MM.1S (cell line): ENCODE results near the gene CSTPP1.
"Not testable (repeated sequence)": the region's sequence is repeated elsewhere in the genome, so short reads cannot be mapped to it uniquely, and the experiment has no call there.

Source experiments
- DNase-seq: peaks from one replicate; pipeline ENCODE4 v3.0.0-alpha.2; 2015
- H2AFZ ChIP-seq: fragments of 300-600 bp; sonication (generic); 2 replicates; pipeline ENCODE4 v1.6.0; 2016; ENCODE audit warnings: antibody characterized with exemption, low read length
- H3F3A ChIP-seq: fragments of 300-600 bp; sonication (generic); 2 replicates; pipeline ENCODE4 v1.6.1; 2016; ENCODE audit warnings: mild to moderate bottlenecking, antibody characterized with exemption, low read length, moderate library complexity, mixed read lengths; ENCODE audit not compliant: insufficient read depth
- H3K27ac ChIP-seq: fragments of 300-600 bp; sonication (generic); 2 replicates; pipeline ENCODE4 v1.5.1; 2016; ENCODE audit warnings: mild to moderate bottlenecking, low read length
- H3K27me3 ChIP-seq: fragments of 300-600 bp; sonication (generic); replicated peaks from 2 replicates; pipeline ENCODE4 v1.6.0; 2016; ENCODE audit warnings: low read length; ENCODE audit not compliant: insufficient read depth
- H3K36me3 ChIP-seq: fragments of 300-600 bp; sonication (generic); replicated peaks from 2 replicates; pipeline ENCODE4 v1.6.1; 2016; ENCODE audit warnings: mild to moderate bottlenecking, low read length, mixed read lengths; ENCODE audit not compliant: insufficient read depth
- H3K4me1 ChIP-seq: fragments of 300-600 bp; sonication (generic); 2 replicates; pipeline ENCODE4 v1.6.1; 2016; ENCODE audit warnings: low read length, mixed read lengths
- H3K4me2 ChIP-seq: fragments of 300-600 bp; sonication (generic); 2 replicates; pipeline ENCODE4 v1.6.0; 2016; ENCODE audit warnings: low read depth, low read length
- H3K4me3 ChIP-seq: fragments of 300-600 bp; sonication (generic); 2 replicates; pipeline ENCODE4 v1.5.1; 2016; ENCODE audit warnings: low read length, mixed read lengths
- H3K79me2 ChIP-seq: fragments of 300-600 bp; sonication (generic); 2 replicates; pipeline ENCODE4 v1.6.1; 2016; ENCODE audit warnings: mixed run types, low read length, mixed read lengths
- H3K9ac ChIP-seq: fragments of 300-600 bp; sonication (generic); 2 replicates; pipeline ENCODE4 v1.6.1; 2016; ENCODE audit warnings: low read length, mixed read lengths
- H3K9me2 ChIP-seq: fragments of 300-600 bp; sonication (generic); replicated peaks from 2 replicates; pipeline ENCODE4 v1.6.1; 2016; ENCODE audit warnings: mild to moderate bottlenecking, low read length, mixed read lengths; ENCODE audit not compliant: insufficient read depth
- H3K9me3 ChIP-seq: fragments of 300-600 bp; sonication (generic); replicated peaks from 2 replicates; pipeline ENCODE4 v1.6.1; 2016; ENCODE audit warnings: mild to moderate bottlenecking, low read length, mixed read lengths; ENCODE audit not compliant: insufficient read depth
- H4K20me1 ChIP-seq: fragments of 300-600 bp; sonication (generic); 2 replicates; pipeline ENCODE4 v1.6.1; 2016; ENCODE audit warnings: mild to moderate bottlenecking, low read length, moderate library complexity, mixed read lengths; ENCODE audit not compliant: insufficient read depth
- EZH2 ChIP-seq: fragments of 300-600 bp; sonication (generic); optimal IDR thresholded peaks from 2 replicates; pipeline ENCODE3; 2017; ENCODE audit warnings: low read depth, mild to moderate bottlenecking, antibody characterized with exemption, low read length, mixed read lengths
- EZH2phosphoT487 ChIP-seq: fragments of 300-600 bp; sonication (generic); IDR thresholded peaks from 2 replicates; pipeline ENCODE4 v1.6.1; 2018; ENCODE audit warnings: antibody characterized with exemption, low read length
- TF ChIP-seq, protein P1 (sequence below): fragments of 300-600 bp; sonication (generic); IDR thresholded peaks from 2 replicates; pipeline ENCODE4 v1.5.1; 2016; ENCODE audit warnings: antibody characterized with exemption, low read length, mixed read lengths

The CSTPP1 gene

DNA sequence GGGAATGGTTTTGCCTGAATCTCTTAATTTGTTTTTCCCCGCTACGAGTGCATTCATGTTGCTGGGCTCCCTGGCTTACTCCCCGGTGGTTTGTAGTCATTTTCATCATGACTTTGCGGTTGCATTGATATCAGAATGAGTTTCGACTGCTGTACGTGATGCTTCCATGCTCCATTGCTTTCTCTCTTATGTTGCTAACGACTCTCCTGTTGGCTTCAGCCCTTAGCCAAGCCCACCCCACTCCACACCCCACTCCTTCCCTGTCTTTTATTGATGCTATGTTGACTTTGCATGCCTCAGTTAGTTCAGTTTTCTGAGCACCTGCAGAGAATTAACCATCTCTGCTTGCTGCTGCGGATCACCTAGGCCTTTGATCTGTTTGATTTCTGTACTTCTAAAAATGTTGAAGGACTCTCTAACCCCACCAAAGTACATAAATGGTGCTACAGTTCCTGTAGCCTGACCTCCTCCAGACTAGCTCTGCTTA is 174.8 kb downstream of the CSTPP1 start:
- no peaks in the 10 kb centered on the region for H3K79me2 ChIP-seq
- no peaks in the 10 kb centered on the region for H3K27me3 ChIP-seq
- H3K9me3 ChIP-seq, result no peaks in the 10 kb centered on the region
- no peak overlapping the region for H3K4me2 ChIP-seq
- no peak overlapping the region for H2AFZ ChIP-seq
- no peak overlapping the region for H3K9ac ChIP-seq
- H3K4me3 ChIP-seq, result no peak overlapping the region
- no peaks in the 10 kb centered on the region for H3K9me2 ChIP-seq
- TF ChIP-seq EZH2phosphoT487, result no peak
- no peaks in the 10 kb centered on the region for H4K20me1 ChIP-seq
- H3F3A ChIP-seq, result no peaks in the 10 kb centered on the region
- H3K36me3 ChIP-seq, result no peaks in the 10 kb centered on the region
- H3K4me1 ChIP-seq, result no peaks in the 10 kb centered on the region
- H3K27ac ChIP-seq, result no peak overlapping the region
- no peak for DNase-seq

DNA sequence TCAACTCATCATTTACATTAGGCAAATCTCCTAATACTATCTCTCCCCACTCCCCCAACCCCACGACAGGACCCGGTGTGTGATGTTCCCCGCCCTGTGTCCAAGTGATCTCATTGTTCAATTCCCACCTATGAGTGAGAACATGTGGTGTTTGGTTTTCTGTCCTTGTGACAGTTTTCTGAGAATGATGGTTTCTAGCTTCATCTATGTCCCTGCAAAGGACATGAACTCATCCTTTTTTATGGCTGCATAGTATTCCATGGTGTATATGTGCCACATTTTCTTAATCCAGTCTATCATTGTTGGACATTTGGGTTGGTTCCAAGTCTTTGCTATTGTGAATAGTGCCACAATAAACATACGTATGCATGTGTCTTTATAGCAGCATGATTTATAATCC is 176.4 kb downstream of the CSTPP1 start:
- not testable (repeated sequence) for H2AFZ ChIP-seq, DNase-seq, H3K27me3 ChIP-seq, H3K4me1 ChIP-seq, H3K9me3 ChIP-seq, H3K9ac ChIP-seq, H3K4me3 ChIP-seq, H3K4me2 ChIP-seq, H3K79me2 ChIP-seq, H3K27ac ChIP-seq, H3K9me2 ChIP-seq, H3F3A ChIP-seq, H4K20me1 ChIP-seq, H3K36me3 ChIP-seq

DNA sequence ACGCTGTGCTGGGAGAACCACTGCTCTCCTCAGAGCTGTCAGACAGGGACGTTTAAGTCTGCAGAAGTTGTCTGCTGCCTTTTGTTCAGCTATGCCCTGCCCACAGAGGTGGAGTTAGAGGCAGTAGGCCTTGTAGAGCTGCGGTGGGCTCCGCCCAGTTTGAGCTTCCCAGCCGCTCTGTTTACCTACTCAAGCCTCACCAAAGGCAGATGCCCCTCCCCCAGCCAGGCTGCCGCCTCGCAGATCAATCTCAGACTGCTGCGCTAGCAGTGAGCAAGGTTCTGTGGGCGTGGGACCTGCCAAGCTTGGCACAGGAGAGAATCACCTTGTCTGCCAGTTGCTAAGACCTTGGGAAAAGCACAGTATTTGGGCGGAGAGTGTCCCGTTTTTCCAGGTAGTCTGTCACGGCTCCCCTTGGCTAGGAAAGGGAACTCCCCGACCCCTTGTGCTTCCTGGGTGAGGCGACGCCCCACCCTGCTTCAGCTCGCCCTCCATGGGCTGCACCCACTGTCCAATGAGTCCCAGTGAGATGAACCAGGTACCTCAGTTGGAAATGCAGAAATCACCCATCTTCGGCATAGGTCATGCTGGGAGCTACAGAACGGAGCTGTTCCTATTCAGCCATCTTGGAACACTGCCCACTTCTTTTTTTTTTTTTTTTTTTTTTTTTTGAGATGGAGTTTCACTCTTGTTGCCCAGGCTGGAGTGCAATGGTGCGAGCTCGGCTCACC is 182.6 kb downstream of the CSTPP1 start:
- not testable (repeated sequence) for H3K9me3 ChIP-seq, H3K9ac ChIP-seq, H3K9me2 ChIP-seq, H4K20me1 ChIP-seq, H3K4me2 ChIP-seq, H3K4me3 ChIP-seq, H3K36me3 ChIP-seq, H3K79me2 ChIP-seq, DNase-seq, H3K27me3 ChIP-seq, H2AFZ ChIP-seq, H3K4me1 ChIP-seq, H3K27ac ChIP-seq, H3F3A ChIP-seq

DNA sequence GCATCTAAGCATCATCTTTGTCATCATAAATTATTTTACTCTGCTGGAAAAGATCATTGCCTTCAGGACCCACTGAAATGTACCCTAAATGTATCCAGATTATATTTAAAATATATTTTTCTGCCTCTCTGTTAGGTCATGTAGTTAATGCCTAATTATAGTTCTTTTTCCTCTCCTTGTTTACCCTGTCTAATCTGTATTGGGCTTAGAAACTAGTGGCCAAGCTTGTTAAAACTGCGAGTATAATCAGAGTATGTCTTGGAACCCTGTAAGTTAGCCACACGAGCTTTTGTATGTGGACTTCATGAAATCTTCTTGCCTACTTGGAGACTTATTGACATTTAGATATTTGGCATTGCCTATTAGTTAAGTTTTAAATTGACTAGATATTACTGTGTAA is 184.5 kb downstream of the CSTPP1 start:
- H3K9me3 ChIP-seq, result no peaks in the 10 kb centered on the region
- H3K4me1 ChIP-seq, result no peaks in the 10 kb centered on the region
- no peaks in the 10 kb centered on the region for H3K27me3 ChIP-seq
- no peaks in the 10 kb centered on the region for H3K79me2 ChIP-seq
- no peak overlapping the region for H2AFZ ChIP-seq
- H3F3A ChIP-seq, result no peaks in the 10 kb centered on the region
- H3K36me3 ChIP-seq, result no peaks in the 10 kb centered on the region
- H4K20me1 ChIP-seq, result no peaks in the 10 kb centered on the region
- no peak overlapping the region for H3K27ac ChIP-seq
- no peaks in the 10 kb centered on the region for H3K9me2 ChIP-seq
- H3K4me2 ChIP-seq, result no peak overlapping the region
- TF ChIP-seq, protein P1, sequence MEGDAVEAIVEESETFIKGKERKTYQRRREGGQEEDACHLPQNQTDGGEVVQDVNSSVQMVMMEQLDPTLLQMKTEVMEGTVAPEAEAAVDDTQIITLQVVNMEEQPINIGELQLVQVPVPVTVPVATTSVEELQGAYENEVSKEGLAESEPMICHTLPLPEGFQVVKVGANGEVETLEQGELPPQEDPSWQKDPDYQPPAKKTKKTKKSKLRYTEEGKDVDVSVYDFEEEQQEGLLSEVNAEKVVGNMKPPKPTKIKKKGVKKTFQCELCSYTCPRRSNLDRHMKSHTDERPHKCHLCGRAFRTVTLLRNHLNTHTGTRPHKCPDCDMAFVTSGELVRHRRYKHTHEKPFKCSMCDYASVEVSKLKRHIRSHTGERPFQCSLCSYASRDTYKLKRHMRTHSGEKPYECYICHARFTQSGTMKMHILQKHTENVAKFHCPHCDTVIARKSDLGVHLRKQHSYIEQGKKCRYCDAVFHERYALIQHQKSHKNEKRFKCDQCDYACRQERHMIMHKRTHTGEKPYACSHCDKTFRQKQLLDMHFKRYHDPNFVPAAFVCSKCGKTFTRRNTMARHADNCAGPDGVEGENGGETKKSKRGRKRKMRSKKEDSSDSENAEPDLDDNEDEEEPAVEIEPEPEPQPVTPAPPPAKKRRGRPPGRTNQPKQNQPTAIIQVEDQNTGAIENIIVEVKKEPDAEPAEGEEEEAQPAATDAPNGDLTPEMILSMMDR, result no peak
- TF ChIP-seq EZH2phosphoT487, result no peak
- no peak for TF ChIP-seq EZH2
- no peak for DNase-seq
- no peak overlapping the region for H3K9ac ChIP-seq
- H3K4me3 ChIP-seq, result no peak overlapping the region

DNA sequence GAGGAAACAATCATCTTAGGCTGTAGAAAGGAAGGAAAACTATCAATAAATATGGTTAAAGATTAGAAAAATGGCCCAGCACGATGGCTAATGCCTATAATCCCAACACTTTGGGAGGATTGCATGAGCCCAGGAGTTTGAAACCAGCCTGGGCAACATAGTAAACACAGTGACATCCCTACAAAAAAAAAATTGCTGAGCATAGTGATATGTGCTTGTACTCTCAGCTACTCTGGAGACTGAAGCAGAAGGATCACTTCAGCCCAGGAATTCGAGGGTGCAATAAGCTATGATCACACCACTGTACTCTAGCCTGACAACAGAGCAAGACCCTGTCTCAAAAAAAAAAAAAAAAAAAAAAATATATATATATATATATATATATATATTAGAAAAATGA is 185.2 kb downstream of the CSTPP1 start:
- Histone ChIP-seq H3K9me3 (no peaks in the 10 kb centered on the region), H3K27me3 (no peaks in the 10 kb centered on the region), H2AFZ (no peak overlapping the region), H3K4me3 (no peak overlapping the region), H4K20me1 (no peaks in the 10 kb centered on the region), H3K4me2 (no peak overlapping the region), H3K9ac (no peak overlapping the region), H3K9me2 (no peaks in the 10 kb centered on the region), H3K4me1 (no peaks in the 10 kb centered on the region), H3F3A (no peaks in the 10 kb centered on the region), H3K27ac (no peak overlapping the region), H3K79me2 (no peaks in the 10 kb centered on the region), H3K36me3 (no peaks in the 10 kb centered on the region)
- TF ChIP-seq, protein P1, result no peak
- no peak for TF ChIP-seq EZH2
- no peak for TF ChIP-seq EZH2phosphoT487
- no peak for DNase-seq
